H7 (cell line): Measurements from ENCODE around the gene PLD5. TPM values are rescaled to one million over a fixed set of nuclear protein-coding genes. Genes with fewer than 3 reads are reported as not detected.
"Not testable (repeated sequence)": the region's sequence is repeated elsewhere in the genome, so short reads cannot be mapped to it uniquely, and the experiment has no call there.

Source experiments
- DNase-seq: peaks from one replicate; pipeline ENCODE4 v3.0.0; 2012
- H3K27me3 ChIP-seq: 2 replicates; pipeline ENCODE4 v1.6.0; 2011; ENCODE audit warnings: mild to moderate bottlenecking, low read length; ENCODE audit not compliant: control insufficient read depth, insufficient read depth
- H3K36me3 ChIP-seq: replicated peaks from 2 replicates; pipeline ENCODE4 v1.5.1; 2011; ENCODE audit warnings: low read length; ENCODE audit not compliant: control insufficient read depth, insufficient read depth
- H3K4me3 ChIP-seq: 2 replicates; pipeline ENCODE4 v1.5.1; 2011; ENCODE audit warnings: low read depth, mild to moderate bottlenecking, control low read depth, low read length, moderate library complexity; ENCODE audit not compliant: insufficient read depth
- total RNA-seq: library from RNA; depleted of rRNA; stranded (reverse); fragments of >200 nt; shearing (Covaris generic); gene quantifications from 2 replicates; pipeline ENCODE4 v1.2.3, GENCODE V29; 2014

Gene PLD5
- total RNA-seq, 1 experiment from 2014 or later, result 1.1 TPM

GRCh38 chr1:242525360-242525722 lies 844 bp upstream of the PLD5 start:
- Histone ChIP-seq H3K27me3 (peaks cover 35% of the 10 kb centered on the region), H3K36me3 (no peaks in the 10 kb centered on the region), H3K4me3 (peak overlapping the region; percentile 76)
- peak; percentile 25 for DNase-seq

GRCh38 chr1:242523719-242524570 lies 552 bp downstream of the PLD5 start:
- Histone ChIP-seq H3K27me3 (peaks cover 35% of the 10 kb centered on the region), H3K36me3 (no peaks in the 10 kb centered on the region), H3K4me3 (peak overlapping the region; percentile 76)
- DNase-seq, result peak; percentile 94

- peaks cover 35% of the 10 kb centered on the region for H3K27me3 ChIP-seq
- peak; percentile 72 for DNase-seq
- no peaks in the 10 kb centered on the region for H3K36me3 ChIP-seq
- peak overlapping the region; percentile 76 for H3K4me3 ChIP-seq
Measured at GRCh38 chr1:242522996-242523718, 1.3 kb downstream of the PLD5 start.

DNA sequence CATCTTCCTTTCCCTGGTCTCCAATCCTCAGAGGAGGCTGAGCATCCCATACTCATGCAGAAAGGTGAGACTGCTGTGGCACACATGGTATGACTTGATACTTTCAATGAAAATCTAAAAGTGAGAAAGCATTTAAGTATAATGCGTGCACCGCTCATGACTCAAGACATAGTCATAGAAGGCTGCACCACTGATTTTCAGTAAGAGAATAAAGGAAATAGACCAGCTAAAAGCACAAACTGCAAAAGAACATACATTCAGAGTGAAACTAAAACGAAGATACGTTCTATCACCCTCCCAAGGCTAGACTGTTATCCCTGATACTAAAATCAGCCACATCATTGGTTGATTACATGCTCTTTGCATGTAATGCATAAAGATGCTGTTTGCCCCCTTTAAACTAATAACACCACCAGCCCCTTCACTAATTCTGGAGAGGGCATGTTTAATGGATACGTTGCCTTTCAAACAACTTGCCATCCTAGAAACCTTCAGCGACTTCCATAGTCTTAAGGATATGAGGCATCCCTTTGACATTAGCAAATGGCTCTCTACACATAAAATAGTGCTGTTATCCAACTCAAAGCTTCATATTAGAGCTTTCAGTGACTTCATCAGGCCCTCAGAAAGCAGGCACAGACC lies 2.1 kb downstream of the PLD5 start:
- Histone ChIP-seq H3K4me3 (no peak overlapping the region), H3K36me3 (no peaks in the 10 kb centered on the region), H3K27me3 (peaks cover 35% of the 10 kb centered on the region)
- DNase-seq, result no peak

- Histone ChIP-seq H3K27me3 (no peaks in the 10 kb centered on the region), H3K36me3 (no peaks in the 10 kb centered on the region), H3K4me3 (no peak overlapping the region)
- DNase-seq, result no peak
Measured at GRCh38 chr1:242515555-242515954, 8.9 kb downstream of the PLD5 start.

DNA sequence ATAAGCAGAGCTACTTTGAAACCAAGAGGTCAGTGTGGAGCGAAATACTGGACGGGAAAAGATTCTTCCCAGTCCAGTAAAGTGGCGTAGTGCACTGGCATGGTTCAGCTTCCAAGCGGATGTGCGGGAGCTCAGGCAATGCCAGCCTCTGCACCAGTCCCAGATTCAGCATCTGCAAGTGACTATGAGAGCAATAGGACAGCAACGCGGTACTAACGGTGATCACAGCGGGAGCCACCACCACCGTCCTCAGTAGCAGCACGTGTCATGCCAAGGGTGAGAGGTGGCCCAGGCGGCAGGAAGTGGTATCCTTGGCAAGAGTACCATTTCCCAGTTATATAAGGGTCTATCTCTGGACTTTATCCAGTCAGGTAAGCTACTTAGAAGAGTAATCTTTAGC lies 17.8 kb downstream of the PLD5 start:
- no peaks in the 10 kb centered on the region for H3K27me3 ChIP-seq
- DNase-seq, result no peak
- H3K4me3 ChIP-seq, result no peak overlapping the region
- no peaks in the 10 kb centered on the region for H3K36me3 ChIP-seq

DNA sequence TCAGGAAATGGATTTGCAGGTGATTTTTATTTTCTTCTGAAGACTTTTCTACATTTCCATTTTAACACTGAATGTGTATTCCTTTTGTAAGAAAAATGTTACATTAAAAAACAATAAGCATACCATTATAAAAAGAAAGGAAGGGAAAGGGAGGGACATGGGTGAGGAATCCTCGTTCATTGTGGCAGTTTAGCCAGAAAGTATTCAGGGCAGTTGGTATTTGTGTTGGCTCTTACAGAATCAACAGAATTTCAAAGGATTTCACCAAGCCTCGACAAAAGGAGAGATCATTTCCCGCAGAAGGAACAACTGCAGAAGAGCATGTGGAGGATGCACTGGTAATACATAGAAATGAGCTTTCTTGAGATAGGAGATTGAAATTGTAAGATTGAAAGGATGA lies 35.0 kb downstream of the PLD5 start:
- no peak for DNase-seq
- H3K4me3 ChIP-seq, result no peak overlapping the region
- H3K36me3 ChIP-seq, result no peaks in the 10 kb centered on the region
- no peaks in the 10 kb centered on the region for H3K27me3 ChIP-seq

DNA sequence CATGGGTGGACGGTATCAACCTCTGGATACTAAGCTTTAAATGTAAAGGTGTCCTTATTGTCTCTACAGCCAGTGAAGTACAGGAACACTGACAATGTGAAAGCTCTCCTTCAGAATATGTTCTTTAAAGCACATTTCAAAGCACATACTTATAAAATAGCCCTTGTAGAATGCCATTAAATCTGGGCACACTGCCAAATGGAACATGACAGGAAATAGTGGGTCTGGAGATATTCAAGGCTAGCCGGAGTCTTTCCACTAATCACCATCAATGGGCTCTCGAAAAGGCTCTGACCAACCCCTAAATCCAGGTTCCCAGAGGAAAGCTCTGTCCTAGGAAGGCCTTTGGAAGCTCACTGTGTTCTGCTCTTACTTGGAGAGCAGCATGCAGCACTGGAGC lies 46.6 kb downstream of the PLD5 start:
- DNase-seq, result no peak
- H3K4me3 ChIP-seq, result no peak overlapping the region
- H3K36me3 ChIP-seq, result no peaks in the 10 kb centered on the region
- no peaks in the 10 kb centered on the region for H3K27me3 ChIP-seq

GRCh38 chr1:242470774-242471173 lies 53.7 kb downstream of the PLD5 start:
- H3K4me3 ChIP-seq, result no peak overlapping the region
- no peak for DNase-seq
- H3K36me3 ChIP-seq, result no peaks in the 10 kb centered on the region
- no peaks in the 10 kb centered on the region for H3K27me3 ChIP-seq

DNA sequence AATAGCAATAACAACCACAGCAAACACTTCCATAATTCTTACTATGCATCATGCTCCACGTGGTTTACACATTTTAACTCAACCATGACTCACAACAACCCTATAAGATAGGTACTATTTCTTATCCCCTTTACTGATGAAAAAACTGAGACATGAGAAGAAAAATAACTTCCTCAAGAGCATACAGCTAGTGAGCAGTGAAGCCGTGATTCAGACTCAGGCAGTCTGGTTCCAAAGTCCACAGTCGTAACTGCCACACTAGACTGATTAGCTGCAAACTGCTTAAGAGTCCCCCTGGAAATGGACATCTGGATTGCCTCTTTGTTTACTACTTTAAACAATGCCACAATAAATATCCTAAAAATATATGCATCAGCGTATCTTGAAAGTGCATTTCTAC lies 55.7 kb downstream of the PLD5 start:
- H3K36me3 ChIP-seq, result no peaks in the 10 kb centered on the region
- H3K27me3 ChIP-seq, result no peaks in the 10 kb centered on the region
- DNase-seq, result no peak
- no peak overlapping the region for H3K4me3 ChIP-seq

- Histone ChIP-seq H3K27me3 (no peaks in the 10 kb centered on the region), H3K36me3 (no peaks in the 10 kb centered on the region), H3K4me3 (no peak overlapping the region)
- peak; percentile 72 for DNase-seq
Measured at GRCh38 chr1:242467556-242468145, 56.8 kb downstream of the PLD5 start.

- no peaks in the 10 kb centered on the region for H3K36me3 ChIP-seq
- no peak overlapping the region for H3K4me3 ChIP-seq
- no peak for DNase-seq
- no peaks in the 10 kb centered on the region for H3K27me3 ChIP-seq
Measured at GRCh38 chr1:242462867-242463266, 61.6 kb downstream of the PLD5 start.

- not testable (repeated sequence) for H3K4me3 ChIP-seq, H3K36me3 ChIP-seq, DNase-seq, H3K27me3 ChIP-seq
Measured at GRCh38 chr1:242459740-242460139, 64.8 kb downstream of the PLD5 start.

- H3K4me3 ChIP-seq, result no peak overlapping the region
- no peaks in the 10 kb centered on the region for H3K36me3 ChIP-seq
- no peak for DNase-seq
- no peaks in the 10 kb centered on the region for H3K27me3 ChIP-seq
Measured at GRCh38 chr1:242456726-242457269, 67.7 kb downstream of the PLD5 start.
